GM23248 (cell line): ENCODE results near the gene TFF1. TPM values are rescaled to one million over a fixed set of nuclear protein-coding genes. Genes with fewer than 3 reads are reported as not detected.

ENCODE experiments used
- DNase-seq: peaks from one replicate; pipeline ENCODE4 v3.0.0-alpha.2; 2015
- H2AFZ ChIP-seq: fragments of 200-600 bp; sonication (generic); 2 replicates; pipeline ENCODE4 v1.6.1; 2016; ENCODE audit warnings: antibody characterized with exemption
- H3F3A ChIP-seq: fragments of 200-600 bp; sonication (generic); 2 replicates; pipeline ENCODE4 v1.6.1; 2016; ENCODE audit warnings: mild to moderate bottlenecking, antibody characterized with exemption, mixed run types; ENCODE audit not compliant: insufficient read depth
- H3K27ac ChIP-seq: fragments of 200-600 bp; sonication (generic); 2 replicates; pipeline ENCODE4 v1.5.1; 2016; ENCODE audit warnings: mild to moderate bottlenecking
- H3K27me3 ChIP-seq: fragments of 200-600 bp; sonication (generic); replicated peaks from 2 replicates; pipeline ENCODE4 v1.6.1; 2016; ENCODE audit warnings: mild to moderate bottlenecking; ENCODE audit not compliant: insufficient read depth
- H3K36me3 ChIP-seq: fragments of 200-600 bp; sonication (generic); 2 replicates; pipeline ENCODE4 v1.6.1; 2016; ENCODE audit warnings: low read depth, mild to moderate bottlenecking
- H3K4me1 ChIP-seq: fragments of 200-600 bp; sonication (generic); 2 replicates; pipeline ENCODE4 v1.6.1; 2016; ENCODE audit warnings: mild to moderate bottlenecking; ENCODE audit not compliant: insufficient read depth
- H3K4me2 ChIP-seq: fragments of 200-600 bp; sonication (generic); one replicate; pipeline ENCODE4 v1.6.1; 2016; ENCODE audit warnings: mild to moderate bottlenecking; ENCODE audit not compliant: unreplicated experiment
- H3K4me3 ChIP-seq: fragments of 200-600 bp; sonication (generic); 2 replicates; pipeline ENCODE4 v1.5.1; 2016; ENCODE audit warnings: mild to moderate bottlenecking
- H3K79me2 ChIP-seq: fragments of 200-600 bp; sonication (generic); 2 replicates; pipeline ENCODE4 v1.6.1; 2016; ENCODE audit warnings: mild to moderate bottlenecking; ENCODE audit not compliant: insufficient read depth
- H3K9ac ChIP-seq: fragments of 200-600 bp; sonication (generic); 2 replicates; pipeline ENCODE4 v1.6.1; 2016; ENCODE audit warnings: mild to moderate bottlenecking
- H3K9me2 ChIP-seq: fragments of 200-600 bp; sonication (generic); 2 replicates; pipeline ENCODE4 v1.6.1; 2016; ENCODE audit warnings: mixed run types, mild to moderate bottlenecking, moderate library complexity; ENCODE audit not compliant: insufficient read depth
- H3K9me3 ChIP-seq: fragments of 200-600 bp; sonication (generic); one replicate; pipeline ENCODE4 v1.6.1; 2017; ENCODE audit warnings: low read depth
- H4K20me1 ChIP-seq: fragments of 200-600 bp; sonication (generic); 2 replicates; pipeline ENCODE4 v1.6.0; 2016; ENCODE audit not compliant: insufficient read depth
- EZH2 ChIP-seq: fragments of 200-600 bp; sonication (generic); IDR thresholded peaks from 2 replicates; pipeline ENCODE4 v1.6.1; 2018; ENCODE audit warnings: antibody characterized with exemption, mild to moderate bottlenecking; ENCODE audit not compliant: insufficient read depth, poor library complexity, severe bottlenecking
- EZH2phosphoT487 ChIP-seq: fragments of 200-600 bp; sonication (generic); IDR thresholded peaks from 2 replicates; pipeline ENCODE4 v1.6.1; 2018; ENCODE audit warnings: antibody characterized with exemption, moderate library complexity, mild to moderate bottlenecking, low read depth; ENCODE audit not compliant: insufficient read depth
- WGBS, 2 experiments: methylation state at CpG; one replicate each; pipeline ENCODE4 v1.1.6; 2015 to 2017; ENCODE audit warnings: low lambda C conversion rate in 2 of 2, low coverage in 1 of 2; ENCODE audit errors: missing lambda C conversion rate in 2 of 2; 5-methylcytosine and 5-hydroxymethylcytosine counted together
- in situ Hi-C: fragments of 300-500 bp; cut with MboI; formaldehyde crosslinking; loops from 2 replicates; pipeline ENCODE4 v1.15.0; 2020
- polyA plus RNA-seq: library from polyadenylated mRNA; unstranded; fragments of >200 nt; fragmentation: Nextera tagmentation; extraction: Ambion mirVana; gene quantifications from 2 replicates; pipeline ENCODE4 v1.2.1, GENCODE V29; 2016
- total RNA-seq: library from RNA; depleted of rRNA; stranded (reverse); fragments of >200 nt; shearing (Covaris generic); gene quantifications from 2 replicates; pipeline ENCODE4 v1.2.3, GENCODE V29; 2014

TFF1 gene
- total and polyA plus RNA-seq, 2 experiments from 2014 or later: not detected

DNA sequence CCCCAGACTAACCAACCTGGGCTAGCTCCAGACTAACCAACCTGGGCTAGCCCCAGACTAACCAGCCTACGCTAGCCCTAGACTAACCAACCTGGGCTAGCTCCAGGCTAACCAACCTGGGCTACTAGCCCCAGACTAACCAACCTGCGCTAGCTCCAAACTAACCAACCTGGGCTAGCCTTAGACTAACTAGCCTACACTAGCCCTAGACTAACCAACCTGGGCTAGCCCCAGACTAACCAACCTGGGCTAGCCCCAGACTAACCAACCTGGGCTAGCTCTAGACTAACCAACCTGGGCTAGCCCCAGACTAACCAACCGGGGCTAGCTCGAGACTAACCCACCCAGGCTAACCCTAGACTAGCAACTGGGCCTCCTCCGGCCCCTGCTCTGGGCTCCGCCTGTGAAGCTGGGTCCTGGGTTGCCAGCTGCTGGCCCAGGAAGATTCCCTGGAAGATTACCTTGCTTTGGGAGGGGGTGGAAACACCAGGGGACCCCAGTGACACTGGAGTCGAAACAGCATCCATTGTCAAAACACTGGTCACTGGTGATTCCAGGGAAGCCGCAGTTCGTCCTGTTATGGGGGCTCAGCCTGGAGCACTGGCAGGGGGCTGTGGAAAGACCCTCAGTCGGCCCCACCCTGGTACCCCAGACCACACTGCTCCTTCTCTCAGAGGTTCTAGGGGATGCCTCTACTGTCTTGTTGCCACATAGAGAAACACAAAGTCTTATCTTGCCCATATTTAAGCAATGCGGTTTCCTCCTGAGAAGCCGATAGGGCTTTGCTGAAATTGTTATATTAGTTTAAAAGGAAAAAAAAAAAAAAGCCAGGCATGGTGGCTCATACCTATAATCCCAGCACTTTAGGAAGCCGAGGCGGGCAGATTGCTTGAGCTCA is 16.7 kb downstream of the TFF1 start:
- no peaks in the 10 kb centered on the region for H3K36me3 ChIP-seq
- no peak overlapping the region for H3K4me2 ChIP-seq
- no peaks in the 10 kb centered on the region for H4K20me1 ChIP-seq
- H3K9me2 ChIP-seq: no peaks in the 10 kb centered on the region
- H3K27ac ChIP-seq: no peak overlapping the region
- no peak for TF ChIP-seq EZH2
- TF ChIP-seq EZH2phosphoT487: no peak
- H3K9ac ChIP-seq: no peak overlapping the region
- in situ Hi-C loops: no loop called here
- H3K27me3 ChIP-seq: no peaks in the 10 kb centered on the region
- no peak overlapping the region for H2AFZ ChIP-seq
- H3K4me1 ChIP-seq: no peaks in the 10 kb centered on the region
- no peaks in the 10 kb centered on the region for H3K9me3 ChIP-seq
- H3K4me3 ChIP-seq: no peak overlapping the region
- no peak for DNase-seq
- H3F3A ChIP-seq: no peaks in the 10 kb centered on the region
- H3K79me2 ChIP-seq: no peaks in the 10 kb centered on the region
- WGBS, 2 experiments: 51 to 61% methylated on average over 14 of the region's 14 CpGs

DNA sequence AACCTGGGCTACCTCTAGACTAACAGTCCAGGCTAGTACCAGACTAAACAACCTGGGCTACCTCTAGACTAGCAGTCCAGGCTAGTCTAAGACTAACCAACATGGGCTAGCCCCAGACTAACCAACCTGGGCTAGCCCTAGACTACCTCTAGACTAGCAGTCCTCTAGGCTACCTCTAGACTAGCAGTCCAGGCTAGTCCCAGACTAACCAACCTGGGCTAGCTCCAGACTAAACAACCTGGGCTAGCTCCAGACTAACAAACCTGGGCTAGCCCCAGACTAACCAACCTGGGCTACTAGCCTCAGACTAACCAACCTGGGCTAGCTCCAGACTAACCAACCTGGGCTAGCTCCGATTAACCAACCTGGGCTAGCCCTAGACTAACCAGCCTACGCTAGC is 17.6 kb downstream of the TFF1 start:
- no peaks in the 10 kb centered on the region for H3K9me3 ChIP-seq
- H4K20me1 ChIP-seq: no peaks in the 10 kb centered on the region
- no peak overlapping the region for H3K9ac ChIP-seq
- H3K79me2 ChIP-seq: no peaks in the 10 kb centered on the region
- H3K36me3 ChIP-seq: no peaks in the 10 kb centered on the region
- no peaks in the 10 kb centered on the region for H3K4me1 ChIP-seq
- no peak for DNase-seq
- H3K27ac ChIP-seq: no peak overlapping the region
- TF ChIP-seq EZH2phosphoT487 (no peak), EZH2 (no peak)
- no peak overlapping the region for H3K4me2 ChIP-seq
- H3K9me2 ChIP-seq: no peaks in the 10 kb centered on the region
- H3K27me3 ChIP-seq: no peaks in the 10 kb centered on the region
- no peaks in the 10 kb centered on the region for H3F3A ChIP-seq
- no peak overlapping the region for H2AFZ ChIP-seq
- in situ Hi-C loops: no loop called here
- WGBS, 2 experiments: 34 to 56% methylated on average over 2 of the region's 2 CpGs
- H3K4me3 ChIP-seq: no peak overlapping the region

DNA sequence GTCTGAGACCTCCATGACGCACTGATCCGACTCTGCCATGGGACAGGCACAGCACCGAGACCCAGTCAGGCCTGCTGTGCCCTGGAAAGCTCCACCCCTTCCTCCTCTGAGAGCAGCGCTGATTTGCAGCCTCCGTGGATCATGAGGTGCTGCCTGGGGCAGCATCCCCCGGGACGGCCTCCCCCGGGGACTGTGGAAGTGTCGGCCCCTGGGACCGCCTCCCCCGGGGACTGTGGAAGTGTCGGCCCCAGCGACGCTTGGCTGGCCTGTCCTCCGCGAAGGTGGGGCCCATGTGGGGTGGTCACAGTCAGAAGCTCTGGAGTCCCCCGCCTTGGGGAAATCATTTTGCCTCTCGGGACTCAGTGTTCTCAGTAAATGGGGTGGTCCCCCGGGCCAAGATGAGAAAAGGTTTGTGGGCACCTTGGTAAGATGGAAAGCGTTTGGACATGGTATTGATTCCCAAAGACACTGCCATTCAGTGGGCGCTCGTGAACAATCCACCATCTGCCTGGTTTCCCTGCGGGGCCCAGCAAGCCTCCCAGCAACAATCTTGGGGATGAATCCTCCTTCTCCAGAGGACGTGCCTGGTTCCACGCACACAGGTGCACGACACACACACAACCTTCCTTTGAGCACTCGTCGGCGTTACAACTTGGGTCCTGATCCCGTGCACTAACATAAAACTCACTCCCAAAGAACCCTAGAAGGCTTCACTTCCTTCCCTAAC is 18.6 kb downstream of the TFF1 start:
- in situ Hi-C loops: no loop called here
- Histone ChIP-seq H3K27ac (no peak overlapping the region), H3K9me2 (no peaks in the 10 kb centered on the region), H3K4me1 (no peaks in the 10 kb centered on the region), H2AFZ (no peak overlapping the region), H4K20me1 (no peaks in the 10 kb centered on the region), H3F3A (no peaks in the 10 kb centered on the region), H3K79me2 (no peaks in the 10 kb centered on the region), H3K36me3 (no peaks in the 10 kb centered on the region), H3K4me2 (no peak overlapping the region), H3K9me3 (no peaks in the 10 kb centered on the region), H3K9ac (no peak overlapping the region), H3K4me3 (no peak overlapping the region), H3K27me3 (no peaks in the 10 kb centered on the region)
- no peak for TF ChIP-seq EZH2phosphoT487
- TF ChIP-seq EZH2: no peak
- DNase-seq: no peak
- 50 to 55% methylated on average over 21 to 30 of the region's 30 CpGs for WGBS, 2 experiments

DNA sequence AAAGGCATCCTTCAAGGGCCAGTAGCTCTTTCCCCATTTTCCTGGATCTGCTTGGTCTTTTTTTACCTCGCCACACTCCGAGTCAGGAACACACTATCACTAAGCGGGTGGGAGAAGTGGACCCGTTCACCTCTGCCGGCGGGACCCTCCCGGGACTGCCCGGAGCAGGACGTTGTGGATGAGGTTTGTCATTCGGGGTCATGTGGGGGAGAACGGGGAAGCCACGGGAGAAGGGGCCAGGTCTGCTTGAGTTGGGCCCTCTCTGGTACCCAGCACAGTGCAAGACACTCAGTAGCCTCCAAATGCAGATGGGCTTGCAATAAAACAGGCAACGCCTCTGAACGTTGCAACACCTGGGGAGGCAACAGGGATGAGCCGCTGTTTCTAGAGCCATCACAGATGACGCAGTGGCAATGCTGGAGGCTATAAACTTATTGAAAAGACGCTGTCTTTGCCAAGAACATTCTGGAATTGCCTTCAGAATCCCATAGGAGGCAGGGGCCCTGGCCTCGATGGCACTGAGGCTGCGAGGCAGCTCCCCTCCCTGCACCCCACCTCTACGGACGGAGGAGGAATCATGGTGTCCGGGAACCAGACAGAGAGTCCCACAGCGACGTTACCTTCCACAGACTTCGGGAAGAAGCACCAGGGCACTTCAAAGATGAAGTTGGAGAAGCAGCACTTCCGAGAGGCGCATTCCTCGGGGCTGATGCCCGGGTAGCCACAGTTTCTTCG is 19.3 kb downstream of the TFF1 start:
- TF ChIP-seq EZH2phosphoT487 (no peak), EZH2 (no peak)
- H3K4me3 ChIP-seq: no peak overlapping the region
- H3K4me1 ChIP-seq: no peaks in the 10 kb centered on the region
- H3K36me3 ChIP-seq: no peaks in the 10 kb centered on the region
- no peaks in the 10 kb centered on the region for H3K9me2 ChIP-seq
- no peak overlapping the region for H3K27ac ChIP-seq
- H3K27me3 ChIP-seq: no peaks in the 10 kb centered on the region
- H3K4me2 ChIP-seq: no peak overlapping the region
- H3F3A ChIP-seq: no peaks in the 10 kb centered on the region
- H4K20me1 ChIP-seq: no peaks in the 10 kb centered on the region
- in situ Hi-C loops: no loop called here
- no peaks in the 10 kb centered on the region for H3K79me2 ChIP-seq
- no peaks in the 10 kb centered on the region for H3K9me3 ChIP-seq
- 53 to 57% methylated on average over 30 of the region's 30 CpGs for WGBS, 2 experiments
- no peak overlapping the region for H2AFZ ChIP-seq
- no peak for DNase-seq
- H3K9ac ChIP-seq: no peak overlapping the region
